SK-N-SH treated with all-trans-retinoic acid at 6 μM for 48 hours (cell line): Measurements from ENCODE around the gene CTF1.

Experiments
- ARNTL ChIP-seq: fragments of 450-650 bp; formaldehyde crosslinking; IDR thresholded peaks from 2 replicates; pipeline ENCODE4 v1.5.0; 2020; ENCODE audit warnings: low read depth, mild to moderate bottlenecking, moderate library complexity, borderline replicate concordance
- BACH2 ChIP-seq: fragments of 250-450 bp; sonication (Bioruptor Pico); IDR thresholded peaks from 2 replicates; pipeline ENCODE4 v1.9.0; 2021; ENCODE audit warnings: mild to moderate bottlenecking, borderline replicate concordance
- CREB5 ChIP-seq: fragments of 250-450 bp; sonication (Bioruptor Pico); IDR thresholded peaks from 2 replicates; pipeline ENCODE4 v1.5.1; 2020; ENCODE audit warnings: low read depth, mild to moderate bottlenecking, moderate library complexity
- CSDC2 ChIP-seq: fragments of 250-450 bp; sonication (Bioruptor Pico); IDR thresholded peaks from 2 replicates; pipeline ENCODE4 v1.5.0; 2020; ENCODE audit warnings: mild to moderate bottlenecking, moderate library complexity
- ESRRG ChIP-seq: fragments of 250-450 bp; sonication (Bioruptor Pico); IDR thresholded peaks from 2 replicates; pipeline ENCODE4 v1.6.1; 2021; ENCODE audit warnings: mild to moderate bottlenecking
- PATZ1 ChIP-seq: fragments of 250-450 bp; sonication (Bioruptor Pico); IDR thresholded peaks from 2 replicates; pipeline ENCODE4 v1.8.0; 2020; ENCODE audit warnings: mild to moderate bottlenecking, moderate library complexity, borderline replicate concordance
- POU6F1 ChIP-seq: fragments of 250-450 bp; sonication (Bioruptor Pico); IDR thresholded peaks from 2 replicates; pipeline ENCODE4 v1.8.0; 2021; ENCODE audit warnings: low read depth, mild to moderate bottlenecking, moderate library complexity, borderline replicate concordance
- PPARA ChIP-seq: fragments of 250-450 bp; sonication (Bioruptor Pico); IDR thresholded peaks from 2 replicates; pipeline ENCODE4 v1.5.0; 2020; ENCODE audit warnings: mild to moderate bottlenecking, borderline replicate concordance
- TCF4 ChIP-seq: fragments of 250-450 bp; sonication (Bioruptor Pico); IDR thresholded peaks from 2 replicates; pipeline ENCODE4 v1.8.0; 2021; ENCODE audit warnings: mild to moderate bottlenecking, moderate library complexity, borderline replicate concordance
- ZFP3 ChIP-seq: fragments of 250-450 bp; sonication (Bioruptor Pico); IDR thresholded peaks from 2 replicates; pipeline ENCODE4 v1.5.0; 2020; ENCODE audit warnings: mild to moderate bottlenecking, moderate library complexity
- ZFP30 ChIP-seq: fragments of 450-650 bp; formaldehyde crosslinking; IDR thresholded peaks from 2 replicates; pipeline ENCODE4 v1.5.0; 2022; ENCODE audit warnings: mild to moderate bottlenecking, moderate library complexity
- ZNF70 ChIP-seq: fragments of 450-650 bp; formaldehyde crosslinking; IDR thresholded peaks from 2 replicates; pipeline ENCODE4 v1.5.0; 2020; ENCODE audit warnings: mild to moderate bottlenecking, moderate library complexity

- TF ChIP-seq ZFP3 (CRISPR knock-in tag) (no peak), CSDC2 (CRISPR knock-in tag) (no peak), PPARA (CRISPR knock-in tag) (no peak), PATZ1 (CRISPR knock-in tag) (no peak), CREB5 (CRISPR knock-in tag) (no peak), ESRRG (CRISPR knock-in tag) (no peak), POU6F1 (CRISPR knock-in tag) (no peak), ARNTL (CRISPR knock-in tag) (no peak), ZFP30 (CRISPR knock-in tag) (no peak), BACH2 (no peak), ZNF70 (CRISPR knock-in tag) (no peak), TCF4 (CRISPR knock-in tag) (no peak)
Measured at GRCh38 chr16:30914830-30915229, 18.4 kb downstream of the CTF1 start.
